Muscle of arm (tissue), 12 donors: ENCODE results near the gene AKAP9. TPM values are rescaled to one million over a fixed set of nuclear protein-coding genes. Genes with fewer than 3 reads are reported as not detected.
"Not testable (repeated sequence)": the region's sequence is repeated elsewhere in the genome, so short reads cannot be mapped to it uniquely, and the experiment has no call there.

ENCODE experiments used
- DNase-seq: peaks from one replicate; pipeline ENCODE4 v3.0.0-alpha.2; 2013
- polyA plus RNA-seq, 12 donors: library from polyadenylated mRNA; unstranded; fragments of 120-200 nt; gene quantifications; one replicate each; pipeline ENCODE4 v1.2.1, GENCODE V29; 2013; ENCODE audit not compliant: insufficient read length in 12 of 12

AKAP9 gene
- polyA plus RNA-seq, 12 donors: 67.9 to 106 (median 85.2) TPM; not detected in 1

DNA sequence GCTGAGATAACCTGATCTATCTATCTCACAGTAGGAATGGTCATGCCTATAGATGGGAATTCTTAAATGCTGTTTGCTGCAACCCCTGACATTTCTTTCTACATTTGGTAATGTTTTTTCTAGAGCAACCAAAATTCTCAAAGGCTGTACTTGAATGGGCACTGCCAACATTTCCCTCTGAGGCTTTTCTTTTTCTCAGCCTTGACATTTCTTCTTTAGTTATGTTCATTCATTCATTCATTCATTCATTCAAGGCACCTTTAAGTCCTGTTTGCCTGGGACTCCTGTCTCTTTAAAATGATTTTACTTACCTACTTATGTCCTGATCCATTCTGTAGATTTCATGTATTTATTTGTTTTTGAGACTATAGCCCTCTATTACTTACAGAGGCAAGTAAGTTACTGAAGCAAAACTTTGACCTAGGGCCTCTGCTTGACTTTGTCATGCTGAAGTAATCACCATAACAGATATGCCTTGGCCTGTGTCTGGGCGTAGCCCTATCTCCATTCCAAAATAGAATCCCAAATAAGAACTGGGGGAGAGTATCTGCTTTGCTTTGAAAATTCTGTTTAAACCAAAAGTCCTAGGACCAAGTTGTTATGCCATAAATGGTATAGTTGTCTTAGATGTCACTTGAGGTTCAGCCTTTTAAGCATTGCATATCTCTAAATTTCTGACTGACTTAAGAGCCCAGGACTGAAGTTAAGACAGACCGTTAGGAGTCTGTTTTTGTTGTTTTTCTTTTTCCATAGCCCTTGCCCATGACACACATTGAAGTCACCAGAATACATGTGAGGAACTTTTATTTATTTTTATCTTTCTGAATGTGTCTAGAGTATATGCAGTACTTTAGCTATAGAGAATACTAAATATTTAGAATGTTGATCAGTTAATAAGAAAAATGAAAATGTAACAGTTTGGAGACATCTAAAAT, 59.2 kb downstream of the AKAP9 start:
- no peak for DNase-seq

DNA sequence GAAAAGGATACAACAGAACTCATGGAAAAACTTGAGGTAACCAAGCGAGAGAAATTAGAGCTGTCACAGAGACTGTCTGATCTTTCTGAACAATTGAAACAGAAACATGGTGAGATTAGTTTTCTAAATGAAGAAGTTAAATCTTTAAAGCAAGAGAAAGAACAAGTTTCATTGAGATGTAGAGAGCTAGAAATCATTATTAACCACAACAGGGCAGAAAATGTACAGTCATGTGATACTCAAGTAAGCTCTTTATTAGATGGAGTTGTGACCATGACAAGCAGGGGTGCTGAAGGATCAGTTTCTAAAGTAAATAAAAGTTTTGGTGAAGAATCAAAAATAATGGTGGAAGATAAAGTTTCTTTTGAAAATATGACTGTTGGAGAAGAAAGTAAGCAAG, 62.1 kb downstream of the AKAP9 start:
- DNase-seq: no peak

DNA sequence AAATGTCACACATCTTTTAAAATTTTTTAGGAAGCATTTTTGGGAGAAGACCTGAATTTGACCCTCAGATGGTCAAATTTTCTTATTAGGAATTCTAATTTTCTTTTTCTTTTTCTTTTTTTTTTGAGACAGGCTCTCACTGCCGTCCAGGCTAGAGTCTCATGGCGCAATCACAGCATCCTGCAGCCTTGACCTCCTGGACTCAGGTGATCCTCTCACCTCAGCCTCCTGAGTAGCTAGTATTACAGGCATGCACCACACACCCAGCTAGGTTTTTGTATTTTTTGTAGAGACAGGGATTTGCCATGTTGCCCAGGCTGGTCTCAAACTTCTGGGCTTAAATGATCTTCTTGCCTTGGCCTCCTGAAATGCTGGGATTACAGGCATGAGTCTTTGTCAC, 65.4 kb downstream of the AKAP9 start:
- DNase-seq: no peak

DNA sequence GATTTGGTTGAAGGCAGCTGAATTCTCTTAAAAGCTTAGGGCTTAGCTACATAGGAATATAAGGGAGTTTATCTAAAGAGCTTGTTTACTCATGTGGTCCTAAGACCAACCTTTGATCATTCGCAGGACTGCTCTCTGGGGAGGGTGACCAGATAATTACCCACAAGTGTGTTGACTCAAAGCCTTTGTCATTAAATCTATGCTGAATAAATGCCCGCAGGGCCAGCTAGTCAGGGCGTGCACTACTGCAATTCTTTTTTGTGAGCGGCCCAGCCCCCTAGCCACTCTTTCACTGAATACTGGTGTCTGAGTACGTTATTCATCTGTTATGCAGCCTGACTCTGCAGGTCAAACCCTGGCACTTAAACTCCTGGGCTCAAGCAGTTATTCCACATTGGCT, 69.6 kb downstream of the AKAP9 start:
- no peak for DNase-seq

DNA sequence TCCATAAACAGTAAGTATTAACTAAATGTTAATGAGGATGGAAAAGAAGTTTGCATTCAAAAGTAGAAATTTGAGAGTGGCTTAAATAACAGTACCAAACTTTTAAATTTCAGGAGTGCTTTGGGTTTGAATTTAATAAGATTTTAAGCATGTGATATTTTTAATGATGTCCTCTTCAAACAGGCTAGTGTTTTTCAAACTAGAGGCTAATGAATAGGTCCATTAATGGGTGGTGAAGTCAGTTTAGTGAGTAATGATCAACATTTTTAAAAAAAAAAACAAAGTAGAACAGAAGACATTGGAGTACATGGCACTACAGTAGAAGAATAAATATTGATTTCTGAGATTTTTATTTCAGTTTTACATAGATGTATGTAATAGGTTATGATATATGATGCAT, 72.9 kb downstream of the AKAP9 start:
- no peak for DNase-seq

DNA sequence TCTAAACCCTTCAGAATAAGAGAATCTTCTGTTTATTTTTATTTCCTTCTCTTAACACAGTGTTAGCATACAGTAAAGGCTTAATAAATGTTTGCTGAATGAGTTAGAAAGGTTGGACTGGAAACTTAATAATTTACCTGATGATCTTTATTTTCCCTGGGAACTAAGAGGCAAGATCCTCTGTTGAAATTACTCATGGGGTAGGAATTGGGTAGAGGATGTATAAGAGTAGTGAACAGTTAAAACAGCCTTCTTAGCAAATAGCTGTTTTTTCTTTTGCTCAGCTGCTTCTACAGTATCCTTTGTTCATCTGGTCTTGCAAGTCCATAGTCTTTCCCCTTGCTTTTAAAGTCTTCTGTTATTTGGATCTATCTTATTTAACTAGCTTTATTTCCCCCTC, 80.0 kb downstream of the AKAP9 start:
- DNase-seq: no peak

DNA sequence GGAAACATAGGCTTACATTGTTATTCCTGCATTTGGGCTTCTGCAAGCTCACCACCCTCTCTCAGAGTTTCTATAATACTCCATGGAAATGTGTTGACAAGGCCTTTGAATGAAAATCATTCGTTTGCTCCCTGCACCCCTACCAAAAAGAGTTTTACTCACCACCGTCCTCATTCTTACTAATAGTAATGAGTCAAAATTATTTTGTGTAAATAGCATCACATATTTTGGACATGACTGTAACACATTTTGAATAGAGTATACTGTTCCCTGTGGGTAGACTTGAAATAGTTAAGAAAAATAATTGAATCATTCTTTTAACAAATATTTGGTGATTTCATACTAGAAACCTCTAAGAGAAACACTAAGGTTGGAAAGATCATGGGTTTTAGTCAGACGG, 84.6 kb downstream of the AKAP9 start:
- no peak for DNase-seq

DNA sequence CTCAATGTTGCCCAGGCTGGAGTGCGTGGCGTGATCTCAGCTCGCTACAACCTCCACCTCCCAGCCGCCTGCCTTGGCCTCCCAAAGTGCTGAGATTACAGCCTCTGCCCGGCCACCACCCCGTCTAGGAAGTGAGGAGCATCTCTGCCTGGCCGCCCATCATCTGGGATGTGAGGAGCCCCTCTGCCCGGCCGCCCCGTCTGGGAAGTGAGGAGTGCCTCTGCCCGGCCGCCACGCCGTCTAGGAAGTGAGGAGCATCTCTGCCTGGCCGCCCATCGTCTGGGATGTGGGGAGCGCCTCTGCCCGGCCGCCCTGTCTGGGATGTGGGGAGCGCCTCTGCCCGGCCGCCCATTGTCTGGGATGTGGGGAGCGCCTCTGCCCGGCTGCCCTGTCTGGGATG, 86.0 kb downstream of the AKAP9 start:
- DNase-seq: not testable (repeated sequence)

DNA sequence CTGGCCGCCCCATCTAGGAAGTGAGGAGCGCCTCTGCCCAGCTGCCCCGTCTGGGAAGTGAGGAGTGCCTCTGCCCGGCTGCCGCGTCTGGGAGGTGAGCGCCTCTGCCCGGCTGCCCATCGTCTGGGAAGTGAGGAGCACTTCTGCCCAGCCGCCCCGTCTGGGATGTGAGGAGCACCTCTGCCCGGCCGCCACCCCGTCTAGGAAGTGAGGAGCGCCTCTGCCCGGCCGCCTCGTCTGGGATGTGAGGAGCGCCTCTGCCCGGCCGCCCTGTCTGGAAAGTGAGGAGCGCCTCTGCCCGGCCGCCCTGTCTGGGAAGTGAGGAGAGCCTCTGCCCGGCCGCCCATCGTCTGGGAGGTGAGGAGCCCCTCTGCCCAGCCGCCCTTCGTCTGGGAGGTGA, 86.5 kb downstream of the AKAP9 start:
- DNase-seq: not testable (repeated sequence)

DNA sequence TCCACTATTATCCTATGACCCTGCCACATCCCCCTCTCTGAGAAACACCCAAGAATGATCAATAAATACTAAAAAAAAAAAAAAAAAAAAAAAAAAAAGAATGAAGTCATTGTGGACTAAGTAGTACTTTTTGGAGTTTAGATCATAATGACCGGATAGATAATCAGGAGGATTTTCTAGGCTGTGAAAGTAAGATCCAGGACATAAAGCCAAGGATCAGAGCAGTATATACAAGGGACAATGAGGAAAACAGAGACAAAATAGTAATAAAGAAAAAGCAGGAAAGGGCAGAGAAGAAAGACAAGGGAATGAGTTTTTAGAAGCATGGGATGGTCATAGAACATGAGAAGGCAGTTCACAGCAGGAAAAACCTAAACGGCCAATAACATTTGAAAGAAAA, 87.6 kb downstream of the AKAP9 start:
- DNase-seq: no peak

DNA sequence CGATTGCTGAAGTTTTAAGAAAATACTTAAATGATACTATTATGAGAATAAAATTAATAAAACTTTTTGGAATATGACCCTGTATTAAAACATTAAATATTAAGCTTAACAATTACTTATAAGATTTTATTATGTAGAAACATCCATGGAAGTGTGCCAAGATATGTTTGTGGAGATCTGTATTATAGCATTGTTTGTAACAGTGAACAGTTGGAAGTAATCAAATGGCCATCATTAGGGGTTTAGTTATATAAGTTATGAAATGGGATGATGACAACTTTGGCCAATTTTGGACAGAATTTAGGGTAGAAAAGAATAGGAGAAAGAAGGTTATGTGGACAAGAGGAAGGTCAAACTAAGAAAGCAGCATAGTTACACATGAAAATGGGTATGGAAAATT, 88.0 kb downstream of the AKAP9 start:
- peak; percentile 23 for DNase-seq

DNA sequence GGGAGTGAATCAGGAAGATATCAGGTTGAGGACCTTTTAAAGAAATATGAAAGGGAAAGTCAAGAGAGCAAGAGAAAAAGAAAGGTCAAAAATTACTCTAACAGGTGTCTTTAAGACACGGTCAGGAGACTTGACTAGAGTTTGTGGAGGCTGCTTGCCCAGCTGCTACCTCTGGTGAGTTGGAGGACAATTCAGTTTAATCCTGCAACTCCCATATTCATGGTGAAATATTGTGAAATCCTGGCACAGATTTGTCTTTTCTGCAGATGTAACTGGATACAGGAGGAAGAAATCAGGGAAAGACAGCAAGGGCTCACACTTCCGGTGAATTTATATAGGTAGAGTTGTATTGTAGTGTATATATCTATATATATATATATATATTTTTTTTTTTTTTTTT, 93.5 kb downstream of the AKAP9 start:
- no peak for DNase-seq

DNA sequence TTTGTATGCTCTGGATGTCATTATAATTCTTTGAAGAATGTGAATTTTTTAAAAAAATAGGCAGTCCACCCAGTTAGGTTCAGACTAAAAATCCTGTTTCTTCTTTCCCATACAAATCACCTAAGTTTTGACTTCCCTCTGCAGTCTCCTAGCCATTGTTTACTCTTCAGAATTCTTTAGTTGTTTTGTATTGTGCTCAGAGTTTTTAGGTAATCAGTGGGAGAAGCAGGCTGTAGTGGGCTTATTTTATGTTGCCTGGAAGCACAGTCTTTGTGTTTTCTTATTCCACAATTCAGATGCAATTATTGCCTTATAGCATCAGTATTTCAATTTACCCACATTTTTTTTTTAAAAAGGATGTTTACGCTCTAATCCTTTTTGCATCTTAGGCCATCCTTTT, 94.9 kb downstream of the AKAP9 start:
- no peak for DNase-seq

DNA sequence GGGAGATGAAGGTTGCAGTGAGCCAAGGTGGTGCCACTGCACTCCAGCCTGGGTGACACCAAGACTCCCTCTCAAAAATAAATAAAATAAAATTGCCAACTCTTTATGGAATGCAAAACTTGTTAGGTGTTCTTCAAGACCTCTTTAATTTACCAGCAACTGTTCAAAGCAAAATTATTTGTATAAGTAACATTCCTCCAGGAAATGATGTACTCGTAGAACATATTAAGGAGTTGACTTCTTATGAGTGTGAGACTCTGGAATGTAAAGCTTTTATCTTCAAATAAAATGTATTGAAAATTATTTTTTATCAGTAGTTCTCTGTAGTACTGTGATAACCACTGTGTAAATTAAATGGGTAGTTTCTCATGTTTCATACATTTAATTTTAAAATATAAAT, 99.2 kb downstream of the AKAP9 start:
- no peak for DNase-seq

DNA sequence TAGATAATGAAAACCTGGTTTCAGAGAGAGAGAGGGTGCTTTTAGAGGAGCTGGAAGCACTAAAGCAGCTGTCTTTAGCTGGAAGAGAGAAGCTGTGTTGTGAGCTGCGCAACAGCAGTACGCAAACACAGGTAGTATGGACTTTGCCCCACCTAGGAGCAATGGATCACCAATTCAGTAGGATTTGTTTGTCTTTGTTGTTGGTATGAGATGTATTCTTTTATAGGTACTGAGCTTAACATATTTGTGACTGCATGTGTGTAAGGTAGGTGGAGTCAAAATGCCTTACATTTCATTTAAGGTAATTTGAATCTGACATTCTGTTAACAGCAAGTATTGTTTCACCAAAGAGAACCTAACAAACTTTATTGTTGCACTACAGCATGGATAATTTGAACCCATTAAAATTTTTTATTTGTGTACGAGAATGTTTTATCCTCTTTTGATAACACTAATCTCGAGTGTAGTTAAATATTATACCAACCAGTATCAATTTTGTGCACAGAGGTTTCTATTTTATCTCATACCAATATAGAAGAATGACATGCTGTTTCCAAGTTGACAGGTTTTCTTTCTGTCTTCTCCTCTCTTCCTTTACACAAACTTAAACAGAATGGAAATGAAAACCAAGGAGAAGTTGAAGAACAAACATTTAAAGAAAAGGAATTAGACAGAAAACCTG, 101.5 kb downstream of the AKAP9 start:
- no peak for DNase-seq

DNA sequence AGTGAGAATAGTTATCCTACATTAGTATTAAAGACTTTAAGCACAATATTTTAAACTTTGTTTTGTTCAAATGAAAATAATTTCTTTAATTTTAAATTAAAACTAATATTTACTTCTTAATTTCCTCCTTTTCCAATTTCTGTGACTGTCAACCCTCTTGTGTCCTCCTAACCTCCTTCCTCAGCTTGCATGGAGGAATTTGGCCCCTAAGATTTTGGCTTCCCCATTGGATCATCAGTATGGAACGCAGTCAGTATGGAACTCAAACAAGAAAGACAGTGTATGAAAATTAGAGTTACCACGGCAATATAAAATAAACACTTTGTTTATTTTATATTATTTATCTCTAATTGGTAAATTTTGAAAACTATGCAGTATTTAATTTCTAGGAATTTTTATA, 102.4 kb downstream of the AKAP9 start:
- no peak for DNase-seq

DNA sequence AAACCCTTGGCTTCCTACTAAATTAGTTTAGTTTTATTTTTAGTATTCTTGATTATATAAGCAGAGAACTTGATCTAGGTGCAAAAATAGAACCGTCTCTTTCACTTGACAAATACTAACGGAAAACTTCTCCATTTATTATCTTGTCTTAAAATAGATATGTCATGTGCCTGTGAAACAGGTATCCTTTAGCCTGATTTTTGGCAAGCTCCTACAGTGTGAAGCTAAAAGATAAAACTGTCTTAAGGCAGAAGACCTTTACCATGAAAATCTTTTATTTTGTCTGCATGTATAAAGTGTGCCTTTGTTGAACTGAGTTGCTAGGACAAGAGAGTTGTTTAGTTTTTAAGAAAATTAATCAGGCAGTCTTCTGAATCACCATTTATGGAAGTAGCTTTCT, 103.0 kb downstream of the AKAP9 start:
- DNase-seq: no peak

DNA sequence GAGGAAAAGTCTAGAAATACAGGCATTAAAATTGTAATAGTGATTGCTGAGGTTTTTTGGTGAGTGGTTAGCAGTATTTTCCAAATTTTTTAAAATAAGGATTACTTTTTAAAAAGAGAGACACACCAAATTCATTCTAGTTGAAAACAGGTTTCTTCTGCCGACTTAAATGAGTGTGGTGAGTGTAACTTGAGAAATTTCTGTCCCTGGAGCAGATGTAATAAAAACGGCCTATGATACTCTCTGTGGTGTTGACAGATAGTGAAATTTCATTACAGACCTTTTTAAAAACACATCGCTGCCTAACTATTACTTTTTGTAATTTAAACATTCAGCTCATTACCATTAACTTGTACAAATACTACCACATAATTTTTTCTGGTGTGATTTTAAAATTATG, 103.5 kb downstream of the AKAP9 start:
- DNase-seq: no peak

DNA sequence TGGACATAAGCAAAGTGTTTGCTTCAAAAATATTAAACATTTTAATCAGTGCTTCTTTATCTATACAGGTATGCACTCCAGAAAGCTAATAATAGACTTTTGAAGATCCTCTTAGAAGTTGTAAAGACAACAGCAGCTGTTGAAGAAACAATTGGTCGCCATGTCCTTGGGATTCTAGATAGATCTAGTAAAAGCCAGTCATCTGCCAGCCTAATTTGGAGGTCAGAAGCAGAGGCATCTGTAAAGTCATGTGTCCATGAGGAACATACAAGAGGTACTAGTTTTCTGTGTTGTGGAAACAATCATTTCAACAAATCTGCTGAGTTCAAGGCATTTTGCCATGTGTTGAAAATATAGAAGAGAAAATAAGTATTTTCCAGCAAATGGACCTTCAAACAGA, 104.3 kb downstream of the AKAP9 start:
- DNase-seq: no peak

DNA sequence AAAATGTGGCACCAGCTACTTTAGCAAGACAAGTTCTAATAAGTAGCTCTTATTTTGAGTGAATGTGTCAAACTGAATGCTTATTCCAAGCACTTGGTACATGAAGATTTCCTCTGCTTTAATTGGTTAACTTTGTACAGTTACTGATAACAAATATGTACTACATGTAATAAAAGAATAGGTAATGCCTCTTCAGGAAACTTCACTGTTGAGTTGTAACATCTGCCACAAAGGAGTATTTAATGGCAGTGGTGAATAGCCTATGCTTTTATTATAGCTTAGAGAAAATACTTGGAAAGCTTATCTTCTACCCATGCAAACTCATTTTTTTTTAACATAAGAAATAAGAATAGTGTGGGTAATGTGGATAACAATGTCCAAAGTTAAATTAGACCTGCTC, 111.0 kb downstream of the AKAP9 start:
- DNase-seq: no peak

DNA sequence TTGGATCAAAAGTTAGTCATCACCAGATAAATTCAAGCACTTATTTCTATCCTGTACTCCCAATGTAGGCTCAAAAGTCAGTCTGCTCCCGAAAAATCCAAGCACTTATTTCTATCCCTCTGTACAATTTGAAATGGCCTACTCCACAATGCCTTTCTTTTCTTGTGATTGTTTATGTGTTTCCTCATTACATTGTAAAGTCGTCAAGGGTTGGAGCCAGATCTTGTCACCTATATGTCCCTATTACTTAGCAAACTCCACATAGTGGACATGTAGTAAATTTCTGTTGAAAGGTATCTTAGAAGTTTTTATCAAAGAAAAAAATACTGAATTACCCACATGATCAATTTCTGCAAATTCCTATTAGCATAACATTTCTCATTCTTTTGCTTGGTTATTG, 111.5 kb downstream of the AKAP9 start:
- no peak for DNase-seq

DNA sequence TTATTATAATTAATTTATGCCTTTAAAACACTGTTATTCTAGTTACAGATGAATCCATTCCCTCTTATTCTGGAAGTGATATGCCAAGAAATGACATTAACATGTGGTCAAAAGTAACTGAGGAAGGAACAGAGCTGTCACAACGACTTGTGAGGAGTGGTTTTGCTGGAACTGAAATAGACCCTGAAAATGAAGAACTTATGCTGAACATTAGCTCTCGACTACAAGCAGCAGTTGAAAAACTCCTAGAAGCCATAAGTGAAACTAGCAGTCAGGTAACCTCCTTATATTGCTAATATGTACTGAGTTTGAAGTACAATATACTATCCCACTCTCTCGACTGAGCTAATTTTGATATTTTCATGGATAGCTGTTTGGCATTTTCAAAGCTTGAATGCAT, 112.0 kb downstream of the AKAP9 start:
- no peak for DNase-seq

DNA sequence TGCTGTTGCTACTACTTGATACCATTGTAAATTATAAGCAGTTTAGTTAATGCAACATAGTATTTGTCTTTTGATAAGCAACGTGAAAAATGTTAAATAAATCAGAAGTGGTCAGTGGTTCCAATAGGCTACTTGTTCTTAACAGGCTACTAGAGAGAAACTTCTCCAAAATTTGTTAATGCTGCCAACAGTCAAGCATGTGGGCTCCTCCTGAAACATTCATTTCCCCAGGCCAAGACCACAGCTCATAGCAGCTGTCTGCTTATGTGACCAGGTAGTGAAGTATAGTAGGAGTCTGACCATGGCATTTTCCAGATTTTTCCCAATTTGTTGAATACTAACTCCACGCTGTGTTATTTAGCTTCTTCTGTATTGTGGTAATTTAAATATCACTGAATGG, 112.7 kb downstream of the AKAP9 start:
- DNase-seq: no peak

DNA sequence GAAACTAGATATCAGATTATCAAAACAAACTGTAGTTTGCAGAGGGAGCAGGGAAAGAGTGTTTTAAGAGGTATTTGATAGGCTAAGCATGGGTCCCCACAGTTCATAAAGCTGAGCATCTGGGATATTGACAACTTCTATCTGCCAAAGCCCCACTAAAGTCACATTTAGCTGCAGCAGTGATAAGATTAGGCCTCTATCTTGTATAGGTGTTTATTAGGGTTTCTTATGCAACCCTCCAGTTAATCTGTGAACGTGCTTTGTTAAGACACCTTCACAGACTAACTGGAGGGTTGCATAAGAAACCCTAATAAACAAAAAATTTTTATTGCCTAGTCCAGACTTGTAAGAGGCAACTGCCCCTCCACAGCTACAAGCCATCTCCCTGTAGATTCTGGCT, 115.6 kb downstream of the AKAP9 start:
- no peak for DNase-seq
